Epithelial cell of prostate (primary cell): ENCODE measurements around the gene LRRC46.

ENCODE experiments used
- DNase-seq: peaks from one replicate; pipeline ENCODE4 v3.0.0-alpha.2; 2011; ENCODE audit warnings: low read depth, low spot score
- H3K27ac ChIP-seq: fragments of 450-650 bp; 2 replicates; pipeline ENCODE4 v1.5.1; 2017; ENCODE audit warnings: mild to moderate bottlenecking

LRRC46 gene

DNA sequence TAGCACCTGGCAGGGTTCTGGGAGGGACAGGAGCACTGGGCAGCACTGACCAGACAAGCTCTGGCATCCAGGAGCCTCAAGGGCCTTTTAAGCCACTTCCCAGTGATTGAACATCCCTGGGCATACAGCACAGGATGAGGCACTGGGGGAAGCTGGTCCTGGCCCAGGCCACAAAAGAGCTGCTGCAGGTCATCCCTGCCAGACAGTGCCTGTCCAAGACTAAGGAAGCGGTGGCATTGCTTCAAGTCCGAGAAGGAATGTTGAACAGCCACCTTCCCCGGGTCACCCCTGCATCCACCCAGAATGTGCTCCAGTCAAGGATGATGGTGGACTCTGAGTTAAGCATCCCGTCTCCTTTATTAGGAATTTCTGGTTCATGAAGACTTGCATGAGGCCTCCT, 8.7 kb upstream of the LRRC46 start:
- no peak for DNase-seq
- H3K27ac ChIP-seq, result no peak overlapping the region

DNA sequence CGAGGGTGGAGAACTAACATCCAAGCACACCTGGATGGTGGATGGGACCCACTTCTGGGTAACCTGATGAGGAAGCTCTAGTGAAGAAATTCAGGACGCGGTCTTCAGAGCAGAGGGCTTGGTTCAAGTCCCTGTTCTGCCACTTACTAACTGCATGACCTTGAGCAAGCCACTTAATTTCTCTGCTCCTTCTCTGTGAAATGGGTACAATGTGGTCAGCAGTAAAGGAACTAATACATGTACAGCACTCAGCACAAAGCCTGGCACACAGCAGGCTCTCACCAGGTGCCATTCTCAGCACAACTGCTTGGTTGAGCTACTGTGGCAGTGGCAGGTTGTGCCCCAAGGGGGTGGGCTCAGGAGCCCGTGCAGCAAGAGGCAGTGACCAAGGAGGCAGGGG, 8.0 kb upstream of the LRRC46 start:
- DNase-seq, result no peak
- no peak overlapping the region for H3K27ac ChIP-seq

DNA sequence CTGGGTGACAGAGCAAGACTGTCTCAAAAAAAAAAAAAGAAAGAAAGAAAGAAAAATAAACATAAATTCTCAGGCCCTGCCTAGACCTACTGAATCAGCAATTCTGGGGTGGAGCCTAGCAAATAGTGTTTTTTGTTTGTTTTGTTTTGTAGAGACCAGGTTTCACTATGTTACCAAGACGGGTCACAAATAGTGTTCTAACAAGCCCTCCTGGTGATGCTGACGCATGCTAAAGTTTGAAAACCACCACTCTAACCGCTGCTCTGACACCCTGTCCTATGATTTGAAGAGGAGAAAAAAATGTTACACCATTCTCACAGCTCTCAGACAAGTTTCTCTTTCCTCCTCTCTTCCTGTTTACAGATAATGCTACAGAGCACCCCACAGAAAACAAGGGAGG, 1.6 kb upstream of the LRRC46 start:
- no peak overlapping the region for H3K27ac ChIP-seq
- no peak for DNase-seq

DNA sequence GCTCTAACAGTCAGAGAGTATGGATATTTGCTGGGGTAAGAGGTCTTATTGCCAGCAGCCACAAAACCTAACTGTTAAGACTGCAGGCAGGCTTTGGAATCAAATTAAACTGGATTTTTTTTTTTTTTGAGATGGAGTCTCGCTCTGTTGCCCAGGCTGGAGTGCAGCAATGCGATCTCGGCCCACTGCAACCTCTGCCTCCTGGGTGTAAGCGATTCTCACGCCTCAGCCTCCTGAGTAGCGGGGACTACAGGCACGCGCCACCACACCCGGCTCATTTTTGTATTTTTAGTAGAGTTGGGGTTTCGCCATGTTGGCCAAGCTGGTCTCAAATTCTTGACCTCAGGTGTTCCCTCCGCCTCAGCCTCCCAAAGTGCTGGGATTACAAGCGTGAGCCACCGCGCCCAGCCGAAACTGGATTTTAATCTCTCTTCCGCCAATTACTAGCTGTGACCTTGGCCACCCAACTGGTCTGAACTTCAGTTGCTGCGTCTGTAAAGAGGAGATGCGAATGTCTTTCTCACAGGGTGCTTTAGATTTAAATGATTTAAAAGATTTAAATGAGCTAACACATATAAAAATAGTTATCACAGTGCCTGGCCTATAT, 971 bp upstream of the LRRC46 start:
- no peak for DNase-seq
- peak overlapping the region; percentile 66 for H3K27ac ChIP-seq

DNA sequence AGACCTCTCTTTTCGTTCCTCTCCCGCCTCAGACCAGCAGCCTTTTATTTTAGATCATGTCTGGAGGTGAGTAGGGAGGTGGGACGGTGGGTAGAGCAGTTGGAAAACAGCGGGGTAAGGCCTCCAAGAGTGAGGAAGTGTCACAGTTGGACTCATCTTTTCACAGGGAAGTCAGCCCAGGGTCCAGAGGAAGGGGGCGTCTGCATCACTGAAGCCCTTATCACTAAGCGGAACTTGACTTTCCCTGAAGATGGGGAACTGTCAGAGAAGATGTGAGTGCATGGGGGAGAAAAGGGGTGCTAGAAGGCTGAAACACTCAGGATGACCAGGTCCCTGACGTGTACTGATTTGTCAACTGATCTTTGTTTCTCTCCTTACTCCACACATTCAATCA, 461 bp downstream of the LRRC46 start:
- no peak for DNase-seq
- no peak overlapping the region for H3K27ac ChIP-seq

DNA sequence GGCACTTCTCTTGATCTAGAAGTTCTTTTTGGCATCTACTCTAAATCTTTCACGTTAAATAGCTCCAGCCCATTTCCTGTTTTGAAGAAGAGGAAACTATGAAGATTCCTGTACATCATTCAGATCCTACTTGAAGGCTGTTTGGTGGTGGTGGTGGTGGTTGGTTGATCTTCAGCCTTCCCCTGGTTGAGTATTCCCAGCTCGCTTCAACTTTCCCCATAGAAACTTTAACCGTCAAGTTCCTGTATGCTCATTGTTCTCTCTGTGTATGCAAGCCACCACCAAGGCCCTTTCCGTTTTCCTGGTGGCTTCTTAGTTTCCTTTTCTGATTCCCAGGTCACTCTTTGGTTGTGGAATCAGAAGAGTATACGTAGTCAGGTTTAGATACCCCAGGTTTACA, 3.3 kb downstream of the LRRC46 start:
- DNase-seq, result no peak
- H3K27ac ChIP-seq, result no peak overlapping the region

DNA sequence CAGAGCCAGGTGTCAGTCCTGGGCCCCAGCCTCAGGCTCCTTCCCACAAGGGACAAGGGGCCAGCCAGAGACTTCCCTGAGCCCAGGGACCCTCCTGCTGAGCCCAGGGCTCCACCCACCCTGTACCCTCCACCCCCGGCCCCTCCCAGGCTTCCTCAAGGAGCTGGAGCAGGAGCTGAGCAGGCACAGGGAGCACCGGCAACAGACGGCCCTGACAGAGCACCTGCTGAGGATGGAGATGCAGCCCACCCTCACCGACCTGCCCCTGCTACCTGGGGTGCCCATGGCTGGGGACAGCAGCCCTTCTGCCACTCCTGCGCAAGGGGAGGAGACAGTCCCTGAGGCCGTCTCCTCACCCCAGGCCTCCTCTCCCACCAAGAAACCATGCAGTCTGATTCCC, 5.1 kb downstream of the LRRC46 start:
- no peak overlapping the region for H3K27ac ChIP-seq
- no peak for DNase-seq

DNA sequence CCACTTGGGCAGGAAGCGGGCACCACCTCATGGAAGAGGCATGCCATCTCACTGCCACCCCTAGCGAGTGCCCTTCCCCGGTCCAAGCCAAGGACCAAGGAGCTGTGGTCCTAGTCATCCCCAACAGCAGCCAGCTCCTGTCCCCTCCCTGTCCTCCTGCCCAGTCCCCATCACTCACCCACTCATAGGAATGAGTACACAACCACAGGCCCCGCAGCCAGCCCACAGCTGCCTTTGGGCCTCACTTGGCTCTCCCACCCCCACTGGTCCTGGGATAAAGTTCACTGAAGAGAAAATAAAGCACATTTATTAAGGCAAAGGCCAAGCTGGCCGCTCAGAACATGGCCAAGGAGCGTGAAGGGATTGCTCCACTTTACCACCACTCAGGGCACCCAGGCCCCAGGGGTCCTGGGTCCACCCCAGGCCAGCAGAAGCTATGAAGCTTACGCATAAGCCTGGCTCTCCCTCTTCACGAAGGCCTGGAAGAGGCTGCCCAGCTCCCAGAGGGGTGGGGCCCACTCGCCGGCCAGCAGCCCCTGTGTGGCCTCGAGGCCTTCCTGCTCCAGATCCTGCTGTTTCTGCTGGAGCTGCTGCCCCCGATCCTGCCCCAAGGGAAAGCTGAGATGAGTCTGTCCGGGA, 6.0 kb downstream of the LRRC46 start:
- DNase-seq, result no peak
- no peak overlapping the region for H3K27ac ChIP-seq

DNA sequence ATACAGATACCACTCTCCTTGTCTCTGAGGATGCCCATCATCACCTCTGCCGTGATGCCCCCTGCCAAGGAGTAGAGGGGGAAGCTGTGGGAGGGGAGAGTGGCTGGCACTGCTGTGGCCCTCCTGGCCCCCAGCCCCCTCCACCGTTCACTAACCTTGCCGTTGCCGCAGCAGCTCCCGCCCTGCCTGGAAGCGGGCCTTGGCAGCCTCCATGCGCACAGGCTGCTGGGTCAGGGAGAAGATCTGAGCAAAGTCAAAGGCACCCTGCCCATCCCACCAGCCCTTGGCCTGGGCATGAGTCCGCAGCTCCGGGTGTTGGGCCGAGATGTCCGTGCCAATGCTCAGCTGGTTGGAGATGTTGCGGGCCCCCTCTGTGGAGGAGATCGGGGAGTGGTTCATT, 7.2 kb downstream of the LRRC46 start:
- no peak overlapping the region for H3K27ac ChIP-seq
- DNase-seq, result no peak

DNA sequence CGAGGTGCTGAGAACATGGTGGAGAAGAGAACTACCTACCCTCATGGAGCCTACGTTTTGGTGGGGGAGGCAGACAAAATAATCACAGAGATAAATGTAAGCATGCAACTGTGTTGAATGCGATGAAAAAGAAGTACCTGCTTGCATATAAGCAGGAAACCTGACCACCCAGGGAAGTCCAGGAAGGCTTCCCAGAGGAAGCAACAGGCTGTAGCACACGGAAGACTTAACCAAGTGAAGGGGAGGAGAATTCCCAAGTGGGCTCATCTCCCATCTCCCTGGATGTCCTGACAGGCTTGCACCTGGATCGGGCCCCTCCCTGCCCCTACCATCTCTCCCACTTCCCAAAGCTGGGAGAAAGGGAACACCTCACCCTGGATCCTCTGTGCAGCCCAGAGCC, 7.6 kb downstream of the LRRC46 start:
- no peak for DNase-seq
- no peak overlapping the region for H3K27ac ChIP-seq

DNA sequence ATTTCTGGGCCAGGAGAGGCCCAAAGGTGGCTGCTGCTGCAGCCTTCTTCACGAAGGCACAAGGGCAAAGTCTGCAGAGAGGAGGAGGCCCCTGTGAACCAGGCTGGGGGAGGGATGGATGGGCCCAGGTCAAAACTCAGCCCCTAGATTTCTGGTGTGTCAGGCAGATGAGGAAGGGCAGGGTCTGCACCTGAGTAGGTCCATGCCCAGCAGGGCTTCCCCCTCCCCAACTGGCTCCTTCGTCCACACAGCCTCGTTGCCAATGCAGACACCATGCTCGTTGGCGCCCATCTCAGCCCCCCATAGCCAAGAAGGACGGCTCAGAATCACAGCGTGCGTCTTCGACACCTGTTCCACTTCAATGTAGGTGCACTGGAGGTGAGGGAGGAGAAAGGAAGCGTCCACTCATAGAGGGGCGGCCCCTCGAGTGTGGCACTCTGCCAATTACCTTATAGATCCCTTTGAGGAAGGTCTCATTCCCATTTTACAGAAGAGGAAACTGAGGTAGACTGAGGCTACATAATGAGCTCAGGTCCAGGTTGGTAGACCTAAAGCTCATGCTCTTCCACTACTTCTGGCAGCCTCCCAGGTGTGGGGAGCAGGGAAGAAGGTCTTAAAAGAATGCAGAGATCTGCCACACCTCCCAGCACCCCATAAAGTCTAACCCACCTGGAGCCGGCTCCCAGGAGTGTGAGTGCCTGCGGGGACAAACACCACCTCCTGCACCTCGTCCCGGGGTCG, 8.7 kb downstream of the LRRC46 start:
- DNase-seq, result no peak
- no peak overlapping the region for H3K27ac ChIP-seq

DNA sequence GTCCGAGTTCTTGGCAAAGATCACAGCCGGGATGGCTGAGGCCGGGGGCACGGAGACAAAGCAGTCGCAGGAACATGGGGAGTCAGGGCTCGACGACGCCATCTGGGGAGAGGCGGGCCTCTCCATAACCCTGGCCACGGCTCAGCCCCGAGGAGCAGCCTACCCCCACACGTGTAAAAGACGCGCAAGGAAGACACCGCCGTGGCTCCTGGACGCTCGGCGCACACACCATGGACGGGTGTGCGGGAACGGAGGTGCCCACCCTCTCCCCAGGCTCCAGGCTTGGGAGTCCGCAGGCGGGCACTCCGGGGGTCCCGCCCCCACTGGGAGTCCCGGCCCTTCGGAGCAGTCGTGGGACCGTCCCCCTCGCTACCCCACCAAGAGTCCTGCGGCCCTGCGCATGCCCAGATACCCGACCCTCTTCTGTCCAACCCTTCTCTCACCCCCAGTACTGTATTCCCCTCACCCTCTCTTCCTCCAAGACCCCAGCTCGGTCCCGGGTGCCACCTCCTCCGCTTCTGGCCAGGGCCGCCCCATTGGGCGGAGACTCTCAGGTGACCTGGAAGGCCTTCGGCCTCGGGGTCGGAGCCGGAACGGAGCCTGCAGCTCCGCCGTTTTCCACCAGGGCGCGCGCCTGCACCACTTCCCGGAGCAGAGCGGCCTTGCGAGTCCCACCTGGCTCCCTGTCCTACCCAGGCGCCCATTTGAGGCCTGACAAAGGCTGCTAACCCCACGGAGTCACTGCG, 9.4 kb downstream of the LRRC46 start, which contains the start of gene SCRN2:
TSS of gene SCRN2 (minus strand) at position 532 of the 746 bp plus-strand sequence. CDS start at position 102, 430 bp downstream.
- no peak for DNase-seq
- H3K27ac ChIP-seq, result no peak within 1 kb of the TSS

DNA sequence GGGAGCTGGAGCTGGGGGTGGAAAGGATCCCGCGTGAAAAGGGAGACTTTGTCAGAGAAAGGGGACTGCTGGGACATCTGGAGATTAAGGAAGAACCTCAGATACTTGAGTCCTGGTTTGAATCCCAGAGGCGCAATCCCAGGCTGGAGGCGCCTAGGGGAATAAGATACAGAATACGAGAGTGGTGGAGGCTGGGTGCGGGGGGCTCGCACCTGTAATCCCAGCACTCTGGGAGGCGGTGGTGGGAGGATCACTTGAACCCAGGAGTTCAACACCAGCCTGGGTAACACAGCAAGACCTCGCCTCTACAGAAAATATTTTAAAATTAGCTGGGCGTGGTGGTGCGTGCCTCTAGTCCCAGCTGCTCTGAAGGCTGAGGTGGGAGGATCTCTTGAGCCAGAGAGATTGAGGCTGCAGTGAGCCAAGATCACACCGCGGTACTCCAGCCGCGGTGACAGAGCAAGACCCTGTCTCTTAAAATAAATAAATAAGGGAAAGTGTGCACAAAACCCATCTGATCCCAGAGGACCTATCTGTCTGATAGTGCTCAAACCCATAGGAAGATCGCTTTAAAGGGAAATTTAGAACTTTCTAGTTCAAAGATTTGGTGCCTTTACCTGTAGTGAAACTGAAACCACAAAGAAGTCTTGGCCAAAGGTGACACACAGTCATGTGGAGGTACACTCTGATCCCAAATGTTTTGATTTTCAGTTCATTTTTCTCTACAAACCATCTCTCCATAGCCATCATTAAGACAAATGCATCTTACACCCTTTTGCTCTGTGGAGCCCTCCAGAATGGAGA, 10.2 kb downstream of the LRRC46 start:
- DNase-seq, result no peak
- H3K27ac ChIP-seq, result no peak overlapping the region

DNA sequence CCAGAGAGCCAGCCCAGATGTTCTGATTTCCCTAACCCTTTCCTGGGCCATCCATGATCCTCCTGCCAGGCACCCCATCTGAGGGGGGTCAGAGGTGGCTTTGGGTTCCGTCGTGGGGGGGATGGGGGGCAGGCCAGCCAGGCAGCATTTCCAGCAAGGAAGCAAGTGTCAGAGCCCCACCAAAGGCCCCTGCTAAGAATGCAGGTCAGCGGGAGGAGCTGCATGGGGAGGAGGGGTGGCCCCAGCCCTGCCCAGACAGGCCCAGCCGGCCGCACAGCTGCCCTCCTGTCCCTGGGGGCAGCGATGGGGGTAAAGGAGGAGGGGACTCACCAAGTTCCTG, 11.9 kb downstream of the LRRC46 start:
- H3K27ac ChIP-seq, result peak overlapping the region; percentile 2
- no peak for DNase-seq

DNA sequence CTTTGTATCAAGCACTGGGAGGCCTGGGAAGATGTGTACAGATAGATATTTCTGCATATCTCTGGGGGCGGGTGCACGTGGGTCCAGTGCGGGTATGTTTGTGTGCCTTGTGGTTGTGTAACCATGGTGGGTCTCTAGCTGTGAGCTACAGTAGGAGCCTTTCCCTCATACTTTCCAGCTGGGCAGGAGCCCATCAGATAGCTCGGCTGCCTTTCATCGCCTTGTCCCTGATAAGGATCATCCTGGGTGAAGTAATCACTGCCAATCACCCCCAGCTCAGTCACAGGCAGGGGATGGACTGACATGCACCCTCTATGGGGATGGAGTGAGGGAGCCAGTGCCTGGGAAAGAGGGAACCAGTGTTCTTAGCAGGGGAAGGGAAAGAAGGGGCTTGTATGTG, 12.8 kb downstream of the LRRC46 start:
- no peak for DNase-seq
- no peak overlapping the region for H3K27ac ChIP-seq

DNA sequence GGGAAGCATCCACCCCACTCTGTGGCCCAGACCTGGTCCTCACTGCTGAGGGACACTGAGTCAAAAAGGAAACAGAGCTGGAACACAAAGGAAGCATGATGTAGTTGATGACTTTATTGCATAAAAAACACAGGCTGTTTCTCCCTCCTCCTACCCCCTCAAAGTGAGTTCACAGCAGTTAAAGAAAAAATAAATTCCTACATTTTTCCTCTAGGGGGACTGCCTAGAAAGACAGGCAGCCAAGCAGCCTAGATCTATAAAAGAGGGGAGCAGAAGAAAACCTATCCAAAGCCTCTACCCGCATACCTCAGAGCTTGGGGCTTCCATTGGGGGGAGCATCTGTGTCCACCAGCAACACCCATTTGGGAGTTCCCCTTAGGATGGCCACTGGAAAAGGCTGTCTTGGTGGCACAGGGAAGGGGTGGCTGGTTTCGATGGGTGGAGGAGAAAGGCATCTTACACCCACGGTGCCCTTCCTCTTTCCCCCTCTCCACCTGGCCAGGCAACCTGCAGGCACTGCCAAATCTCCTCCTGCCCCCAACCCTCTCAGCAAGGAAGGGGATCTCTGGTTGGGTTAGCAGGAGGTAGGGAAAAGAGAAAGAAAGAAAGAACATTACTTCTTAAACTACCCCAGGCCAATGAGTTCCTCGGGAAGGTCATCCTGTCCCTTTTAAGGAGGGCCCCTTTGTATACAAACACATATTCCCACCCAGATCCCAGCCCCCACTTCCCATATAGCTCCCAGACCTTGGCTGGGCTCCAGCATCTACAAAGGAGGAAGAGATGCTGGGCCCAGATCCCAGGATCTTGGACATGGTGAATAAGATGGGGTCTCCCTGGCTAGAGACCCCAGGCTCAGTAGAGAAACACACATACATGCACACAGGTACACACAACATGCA, 13.6 kb downstream of the LRRC46 start:
- no peak overlapping the region for H3K27ac ChIP-seq
- no peak for DNase-seq

DNA sequence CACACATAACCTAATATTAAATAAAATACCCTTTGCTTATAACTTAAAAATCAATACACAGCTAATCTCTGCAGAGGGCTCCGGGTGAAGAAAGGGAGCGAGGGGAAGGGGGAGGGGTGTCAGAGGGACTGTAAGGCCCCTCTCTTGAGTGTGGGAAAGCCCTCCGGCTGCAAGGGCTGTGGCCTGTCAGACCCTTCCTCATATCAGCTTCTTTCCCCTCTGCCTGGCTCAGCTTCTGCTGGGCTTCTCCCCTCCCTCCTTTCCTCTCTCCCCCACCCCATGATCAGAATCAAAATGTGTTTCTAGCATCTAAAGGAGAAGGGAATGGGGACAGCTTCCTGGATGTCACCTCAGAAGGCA, 14.2 kb downstream of the LRRC46 start:
- H3K27ac ChIP-seq, result no peak overlapping the region
- DNase-seq, result no peak

DNA sequence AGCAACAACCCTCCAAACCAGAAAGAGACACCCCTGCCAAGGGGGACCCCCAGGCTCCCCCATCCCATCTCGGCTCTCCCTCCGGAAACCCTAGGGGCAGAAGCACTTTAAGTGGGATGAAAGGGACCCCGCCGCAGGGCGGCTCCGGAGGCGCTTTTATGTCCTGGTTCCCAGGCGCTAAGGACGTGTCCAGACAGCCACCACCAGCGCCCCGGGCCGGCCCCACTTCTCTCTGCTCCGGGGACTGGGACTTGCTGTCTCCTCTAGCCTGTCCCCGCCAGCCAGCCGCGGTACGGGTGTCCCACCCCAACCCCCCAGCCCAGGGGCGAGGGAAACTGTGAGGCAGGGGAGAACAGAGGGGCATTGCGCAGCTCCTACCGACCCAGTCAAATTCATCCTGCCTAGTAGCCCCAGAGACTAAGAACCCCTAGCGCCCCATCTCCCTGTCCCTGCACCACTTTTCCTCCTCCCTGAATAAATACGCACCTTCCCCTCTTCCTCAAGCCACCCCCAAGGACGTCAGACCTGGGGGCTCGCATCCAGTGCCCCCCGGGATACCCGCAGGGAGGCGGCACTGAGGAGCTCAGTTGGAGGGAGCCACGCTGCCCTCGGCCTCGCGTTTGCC, 15.4 kb downstream of the LRRC46 start:
- H3K27ac ChIP-seq, result no peak overlapping the region
- DNase-seq, result no peak
